Stimulated activated CD8-positive, alpha-beta memory T cell treated with anti-CD3 and anti-CD28 coated beads, Interleukin-12 subunit alpha, Interleukin-12 subunit beta, amount 100 ng/mL, for 24 hours (primary cell): Measurements from ENCODE around the gene ZNF700.
"Not testable (repeated sequence)": the region's sequence is repeated elsewhere in the genome, so short reads cannot be mapped to it uniquely, and the experiment has no call there.

Experiments
- DNase-seq: peaks from one replicate; pipeline ENCODE4 v3.0.0-alpha.2; 2020; ENCODE audit errors: extremely low read depth

Gene ZNF700

GRCh38 chr19:11938383-11938782 lies 13.5 kb downstream of the ZNF700 start:
- DNase-seq, result not testable (repeated sequence)

GRCh38 chr19:11941361-11941887 lies 16.5 kb downstream of the ZNF700 start:
- DNase-seq, result not testable (repeated sequence)

- no peak for DNase-seq
These were observed 17.3 kb downstream of the ZNF700 start for GRCh38 chr19:11942008-11942842.

- DNase-seq, result no peak
These were observed 17.9 kb downstream of the ZNF700 start for GRCh38 chr19:11942843-11943108.

GRCh38 chr19:11944656-11945055 lies 19.7 kb downstream of the ZNF700 start:
- DNase-seq, result no peak

GRCh38 chr19:11948646-11949045 lies 23.7 kb downstream of the ZNF700 start:
- DNase-seq, result no peak

- no peak for DNase-seq
These were observed 24.3 kb downstream of the ZNF700 start for GRCh38 chr19:11949201-11949600.

- DNase-seq, result not testable (repeated sequence)
These were observed 24.7 kb downstream of the ZNF700 start for GRCh38 chr19:11949614-11950080.

GRCh38 chr19:11950312-11950711 lies 25.4 kb downstream of the ZNF700 start:
- DNase-seq, result no peak

GRCh38 chr19:11963566-11964355 lies 38.9 kb downstream of the ZNF700 start:
- DNase-seq, result no peak

GRCh38 chr19:11964496-11964857 lies 39.6 kb downstream of the ZNF700 start:
- DNase-seq, result no peak

- peak; percentile 68 for DNase-seq
These were observed 40.1 kb downstream of the ZNF700 start, which contains the start of gene ZNF763 for GRCh38 chr19:11964858-11965645. Gene ZNF763 (plus strand): TSS chr19:11965040. CDS start chr19:11965209, 169 bp downstream.

- no peak for DNase-seq
These were observed 45.3 kb downstream of the ZNF700 start for GRCh38 chr19:11970174-11970573.

GRCh38 chr19:11971041-11971440 lies 46.1 kb downstream of the ZNF700 start:
- no peak for DNase-seq

GRCh38 chr19:11973019-11973810 lies 48.3 kb downstream of the ZNF700 start:
- no peak for DNase-seq

- no peak for DNase-seq
These were observed 53.7 kb downstream of the ZNF700 start for GRCh38 chr19:11978492-11979100.

GRCh38 chr19:11979527-11979926 lies 54.6 kb downstream of the ZNF700 start:
- no peak for DNase-seq

GRCh38 chr19:11982526-11982925 lies 57.6 kb downstream of the ZNF700 start:
- no peak for DNase-seq

- no peak for DNase-seq
These were observed 60.1 kb downstream of the ZNF700 start for GRCh38 chr19:11984986-11985385.

- no peak for DNase-seq
These were observed 61.8 kb downstream of the ZNF700 start for GRCh38 chr19:11986754-11987153.
